HT1080 (cell line): Measurements from ENCODE around the gene WTIP. TPM values are rescaled to one million over a fixed set of nuclear protein-coding genes. Genes with fewer than 3 reads are reported as not detected.

Experiments
- total RNA-seq: library from RNA; depleted of rRNA; stranded (reverse); fragments of >200 nt; shearing (Covaris generic); gene quantifications from 2 replicates; pipeline ENCODE4 v1.2.3, GENCODE V29; 2014; rRNA removed

WTIP gene
- total RNA-seq, 1 experiment from 2014 or later = 15.1 TPM

Other genes with a start within 250 kb of the WTIP start
- gene GARRE1, start 227.2 kb upstream of the WTIP start, total RNA-seq = 7.5 and 8.1 TPM in 2 replicates
- 156 and 180 TPM in 2 replicates for gene GPI, start 116.6 kb upstream of the WTIP start, total RNA-seq
- 54.2 and 54.8 TPM in 2 replicates for gene PDCD2L, start 77.4 kb upstream of the WTIP start, total RNA-seq
- gene UBA2, start 53.4 kb upstream of the WTIP start, total RNA-seq = 240 and 271 TPM in 2 replicates
- not detected in 2 replicates for gene SCGB2B2, start 195.4 kb downstream of the WTIP start, total RNA-seq
- gene ZNF302, start 195.9 kb downstream of the WTIP start, total RNA-seq = 11.8 and 12.3 TPM in 2 replicates